ENCODE results near the gene RGMB.
A peak's percentile ranks its signal among the peaks of the same experiment; 100 is the strongest.

RGMB gene

GRCh38 chr5:98785244-98785643 lies 11.8 kb downstream of the RGMB start:
- Histone ChIP-seq H3K4me3 (ENCODE audit: low read depth, low read length) (no peak overlapping the region), H3K36me3 (ENCODE audit: insufficient read depth, low read length) (peaks cover 75% of the 10 kb centered on the region), H3K27ac (ENCODE audit: low read depth, low read length) (no peak overlapping the region), H3K4me1 (ENCODE audit: control insufficient read depth, insufficient read depth, low read length, unreplicated experiment) (peaks cover 46% of the 10 kb centered on the region), H2AFZ (ENCODE audit: low read length, unreplicated experiment) (no peak overlapping the region), H3K27me3 (ENCODE audit: insufficient read depth, low read length) (no peaks in the 10 kb centered on the region), H3K79me2 (ENCODE audit: control insufficient read depth, insufficient read depth, low read length, unreplicated experiment) (peaks cover 100% of the 10 kb centered on the region)

GRCh38 chr5:98786191-98786853 lies 12.9 kb downstream of the RGMB start:
- H3K4me1 ChIP-seq (ENCODE audit: control insufficient read depth, insufficient read depth, low read length, unreplicated experiment) = peaks cover 48% of the 10 kb centered on the region
- H3K27ac ChIP-seq (ENCODE audit: low read depth, low read length) = no peak overlapping the region
- H3K27me3 ChIP-seq (ENCODE audit: insufficient read depth, low read length) = no peaks in the 10 kb centered on the region
- H3K4me3 ChIP-seq (ENCODE audit: low read depth, low read length) = no peak overlapping the region
- H3K36me3 ChIP-seq (ENCODE audit: insufficient read depth, low read length) = peaks cover 68% of the 10 kb centered on the region
- no peak overlapping the region for H2AFZ ChIP-seq (ENCODE audit: low read length, unreplicated experiment)
- H3K79me2 ChIP-seq (ENCODE audit: control insufficient read depth, insufficient read depth, low read length, unreplicated experiment) = peaks cover 100% of the 10 kb centered on the region

GRCh38 chr5:98787131-98787719 lies 13.8 kb downstream of the RGMB start:
- Histone ChIP-seq H3K36me3 (ENCODE audit: insufficient read depth, low read length) (peaks cover 60% of the 10 kb centered on the region), H3K27ac (ENCODE audit: low read depth, low read length) (no peak overlapping the region), H3K27me3 (ENCODE audit: insufficient read depth, low read length) (no peaks in the 10 kb centered on the region), H3K4me3 (ENCODE audit: low read depth, low read length) (no peak overlapping the region), H3K4me1 (ENCODE audit: control insufficient read depth, insufficient read depth, low read length, unreplicated experiment) (peaks cover 49% of the 10 kb centered on the region), H2AFZ (ENCODE audit: low read length, unreplicated experiment) (no peak overlapping the region), H3K79me2 (ENCODE audit: control insufficient read depth, insufficient read depth, low read length, unreplicated experiment) (peaks cover 99% of the 10 kb centered on the region)

- Histone ChIP-seq H3K27ac (ENCODE audit: low read depth, low read length) (no peak overlapping the region), H3K27me3 (ENCODE audit: insufficient read depth, low read length) (no peaks in the 10 kb centered on the region), H3K4me3 (ENCODE audit: low read depth, low read length) (no peak overlapping the region), H3K4me1 (ENCODE audit: control insufficient read depth, insufficient read depth, low read length, unreplicated experiment) (peaks cover 39% of the 10 kb centered on the region), H3K36me3 (ENCODE audit: insufficient read depth, low read length) (peaks cover 45% of the 10 kb centered on the region), H2AFZ (ENCODE audit: low read length, unreplicated experiment) (no peak overlapping the region), H3K79me2 (ENCODE audit: control insufficient read depth, insufficient read depth, low read length, unreplicated experiment) (peaks cover 89% of the 10 kb centered on the region)
These were observed 15.6 kb downstream of the RGMB start for GRCh38 chr5:98789029-98789428.

- no peak overlapping the region for H3K4me3 ChIP-seq (ENCODE audit: low read depth, low read length)
- peaks cover 31% of the 10 kb centered on the region for H3K36me3 ChIP-seq (ENCODE audit: insufficient read depth, low read length)
- H3K4me1 ChIP-seq (ENCODE audit: control insufficient read depth, insufficient read depth, low read length, unreplicated experiment) = peaks cover 23% of the 10 kb centered on the region
- H2AFZ ChIP-seq (ENCODE audit: low read length, unreplicated experiment) = no peak overlapping the region
- peaks cover 69% of the 10 kb centered on the region for H3K79me2 ChIP-seq (ENCODE audit: control insufficient read depth, insufficient read depth, low read length, unreplicated experiment)
- H3K27me3 ChIP-seq (ENCODE audit: insufficient read depth, low read length) = no peaks in the 10 kb centered on the region
- H3K27ac ChIP-seq (ENCODE audit: low read depth, low read length) = no peak overlapping the region
These were observed 17.6 kb downstream of the RGMB start for GRCh38 chr5:98791001-98791519.

GRCh38 chr5:98791898-98792580 lies 18.6 kb downstream of the RGMB start:
- peaks cover 59% of the 10 kb centered on the region for H3K79me2 ChIP-seq (ENCODE audit: control insufficient read depth, insufficient read depth, low read length, unreplicated experiment)
- H3K4me3 ChIP-seq (ENCODE audit: low read depth, low read length) = no peak overlapping the region
- H3K27ac ChIP-seq (ENCODE audit: low read depth, low read length) = peak overlapping the region; percentile 6; the same call in 1 of the 2 replicates
- no peaks in the 10 kb centered on the region for H3K27me3 ChIP-seq (ENCODE audit: insufficient read depth, low read length)
- H2AFZ ChIP-seq (ENCODE audit: low read length, unreplicated experiment) = no peak overlapping the region
- peaks cover 13% of the 10 kb centered on the region for H3K4me1 ChIP-seq (ENCODE audit: control insufficient read depth, insufficient read depth, low read length, unreplicated experiment)
- peaks cover 22% of the 10 kb centered on the region for H3K36me3 ChIP-seq (ENCODE audit: insufficient read depth, low read length)

GRCh38 chr5:98793223-98793622 lies 19.8 kb downstream of the RGMB start:
- H3K27ac ChIP-seq (ENCODE audit: low read depth, low read length) = no peak overlapping the region
- peaks cover 17% of the 10 kb centered on the region for H3K36me3 ChIP-seq (ENCODE audit: insufficient read depth, low read length)
- no peak overlapping the region for H2AFZ ChIP-seq (ENCODE audit: low read length, unreplicated experiment)
- H3K79me2 ChIP-seq (ENCODE audit: control insufficient read depth, insufficient read depth, low read length, unreplicated experiment) = peaks cover 47% of the 10 kb centered on the region
- no peaks in the 10 kb centered on the region for H3K27me3 ChIP-seq (ENCODE audit: insufficient read depth, low read length)
- no peak overlapping the region for H3K4me3 ChIP-seq (ENCODE audit: low read depth, low read length)
- peaks cover 8% of the 10 kb centered on the region for H3K4me1 ChIP-seq (ENCODE audit: control insufficient read depth, insufficient read depth, low read length, unreplicated experiment)

- Histone ChIP-seq H3K27ac (ENCODE audit: low read depth, low read length) (no peak overlapping the region), H3K4me3 (ENCODE audit: low read depth, low read length) (no peak overlapping the region), H3K27me3 (ENCODE audit: insufficient read depth, low read length) (no peaks in the 10 kb centered on the region), H3K36me3 (ENCODE audit: insufficient read depth, low read length) (peaks cover 9% of the 10 kb centered on the region; the same call in 1 of the 2 replicates), H3K4me1 (ENCODE audit: control insufficient read depth, insufficient read depth, low read length, unreplicated experiment) (peaks cover 8% of the 10 kb centered on the region), H2AFZ (ENCODE audit: low read length, unreplicated experiment) (no peak overlapping the region), H3K79me2 (ENCODE audit: control insufficient read depth, insufficient read depth, low read length, unreplicated experiment) (peaks cover 39% of the 10 kb centered on the region)
These were observed 20.5 kb downstream of the RGMB start for GRCh38 chr5:98794001-98794400.

- H3K4me1 ChIP-seq (ENCODE audit: control insufficient read depth, insufficient read depth, low read length, unreplicated experiment) = peaks cover 8% of the 10 kb centered on the region
- H3K4me3 ChIP-seq (ENCODE audit: low read depth, low read length) = no peak overlapping the region
- no peaks in the 10 kb centered on the region for H3K27me3 ChIP-seq (ENCODE audit: insufficient read depth, low read length)
- H3K36me3 ChIP-seq (ENCODE audit: insufficient read depth, low read length) = 0 out of 2 replicates have a peak, but pooled peaks cover 7% of the 10 kb centered on the region
- peaks cover 34% of the 10 kb centered on the region for H3K79me2 ChIP-seq (ENCODE audit: control insufficient read depth, insufficient read depth, low read length, unreplicated experiment)
- no peak overlapping the region for H3K27ac ChIP-seq (ENCODE audit: low read depth, low read length)
- H2AFZ ChIP-seq (ENCODE audit: low read length, unreplicated experiment) = no peak overlapping the region
These were observed 21.1 kb downstream of the RGMB start for GRCh38 chr5:98794414-98795080.

- Histone ChIP-seq H3K27me3 (ENCODE audit: insufficient read depth, low read length) (no peaks in the 10 kb centered on the region), H3K4me1 (ENCODE audit: control insufficient read depth, insufficient read depth, low read length, unreplicated experiment) (peaks cover 8% of the 10 kb centered on the region), H3K36me3 (ENCODE audit: insufficient read depth, low read length) (0 out of 2 replicates have a peak, but pooled peaks cover 3% of the 10 kb centered on the region), H3K27ac (ENCODE audit: low read depth, low read length) (no peak overlapping the region), H3K4me3 (ENCODE audit: low read depth, low read length) (no peak overlapping the region), H3K79me2 (ENCODE audit: control insufficient read depth, insufficient read depth, low read length, unreplicated experiment) (peaks cover 27% of the 10 kb centered on the region), H2AFZ (ENCODE audit: low read length, unreplicated experiment) (no peak overlapping the region)
These were observed 21.8 kb downstream of the RGMB start for GRCh38 chr5:98795243-98795642.

Measured in ACC112 (cell line).